Measurements from ENCODE around the gene PATZ1. TPM values are rescaled to one million over a fixed set of nuclear protein-coding genes. Genes with fewer than 3 reads are reported as not detected.

PATZ1 gene
- total RNA-seq, 3 donors from 2014 or later (not counting 1 experiment from before 2014, with no cell fraction given): 31.5 to 39.2 (median 37.3) TPM

DNA sequence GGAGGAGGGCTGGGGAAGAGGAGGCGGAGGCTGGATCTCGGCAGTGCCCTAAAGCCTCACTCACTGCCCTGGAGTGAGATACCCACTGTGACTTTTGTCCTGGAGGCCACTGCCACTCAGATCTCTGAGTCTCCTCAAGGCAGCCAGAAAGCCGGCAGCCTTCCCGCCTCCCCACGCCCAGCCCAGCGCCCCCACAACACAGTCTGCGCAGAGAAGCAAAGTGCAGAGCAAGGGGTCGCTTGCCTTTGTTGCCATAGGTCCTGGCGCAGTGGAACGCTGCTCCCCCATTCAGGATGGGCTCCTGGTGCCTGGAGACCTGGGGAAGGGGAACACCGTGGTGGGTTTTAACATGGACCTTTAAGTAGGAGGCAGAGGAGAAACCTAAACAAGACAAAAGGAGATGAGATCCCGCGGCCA, 17.6 kb downstream of the PATZ1 start:
- no peak for DNase-seq
- no peak for ATAC-seq
- H3K27me3 Mint-ChIP-seq (ENCODE audit: low read depth in 2 of 2): no peaks in the 10 kb centered on the region
- Histone ChIP-seq H3K4me1 (ENCODE audit: control insufficient read depth, insufficient read depth, low read length) (no peaks in the 10 kb centered on the region), H3K27me3 (ENCODE audit: control insufficient read depth, insufficient read depth, low read length) (no peaks in the 10 kb centered on the region), H3K9me3 (ENCODE audit: control insufficient read depth, insufficient read depth, low read length) (no peaks in the 10 kb centered on the region), H3K27ac (ENCODE audit: low read length) (no peak overlapping the region), H3K4me3 (ENCODE audit: low read length) (no peak overlapping the region), H3K36me3 (ENCODE audit: control insufficient read depth, insufficient read depth, low read length) (peaks cover 89% of the 10 kb centered on the region)
- TF ChIP-seq, protein P1, sequence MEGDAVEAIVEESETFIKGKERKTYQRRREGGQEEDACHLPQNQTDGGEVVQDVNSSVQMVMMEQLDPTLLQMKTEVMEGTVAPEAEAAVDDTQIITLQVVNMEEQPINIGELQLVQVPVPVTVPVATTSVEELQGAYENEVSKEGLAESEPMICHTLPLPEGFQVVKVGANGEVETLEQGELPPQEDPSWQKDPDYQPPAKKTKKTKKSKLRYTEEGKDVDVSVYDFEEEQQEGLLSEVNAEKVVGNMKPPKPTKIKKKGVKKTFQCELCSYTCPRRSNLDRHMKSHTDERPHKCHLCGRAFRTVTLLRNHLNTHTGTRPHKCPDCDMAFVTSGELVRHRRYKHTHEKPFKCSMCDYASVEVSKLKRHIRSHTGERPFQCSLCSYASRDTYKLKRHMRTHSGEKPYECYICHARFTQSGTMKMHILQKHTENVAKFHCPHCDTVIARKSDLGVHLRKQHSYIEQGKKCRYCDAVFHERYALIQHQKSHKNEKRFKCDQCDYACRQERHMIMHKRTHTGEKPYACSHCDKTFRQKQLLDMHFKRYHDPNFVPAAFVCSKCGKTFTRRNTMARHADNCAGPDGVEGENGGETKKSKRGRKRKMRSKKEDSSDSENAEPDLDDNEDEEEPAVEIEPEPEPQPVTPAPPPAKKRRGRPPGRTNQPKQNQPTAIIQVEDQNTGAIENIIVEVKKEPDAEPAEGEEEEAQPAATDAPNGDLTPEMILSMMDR (IDR thresholded peaks at IDR 0.05): no peak
- peaks cover 10% of the 10 kb centered on the region for H3K36me3 Mint-ChIP-seq
- intact Hi-C loops (cut with micrococcal nuclease): no loop called here
- WGBS (ENCODE audit: insufficient coverage): 96% methylated on average over 12 of the region's 13 CpGs
- no peaks in the 10 kb centered on the region for H3K9me3 Mint-ChIP-seq
- H3K4me3 Mint-ChIP-seq: no peak overlapping the region
- peaks cover 10% of the 10 kb centered on the region in 2 donors for H3K4me1 Mint-ChIP-seq
- H3K27ac Mint-ChIP-seq: no peak overlapping the region

DNA sequence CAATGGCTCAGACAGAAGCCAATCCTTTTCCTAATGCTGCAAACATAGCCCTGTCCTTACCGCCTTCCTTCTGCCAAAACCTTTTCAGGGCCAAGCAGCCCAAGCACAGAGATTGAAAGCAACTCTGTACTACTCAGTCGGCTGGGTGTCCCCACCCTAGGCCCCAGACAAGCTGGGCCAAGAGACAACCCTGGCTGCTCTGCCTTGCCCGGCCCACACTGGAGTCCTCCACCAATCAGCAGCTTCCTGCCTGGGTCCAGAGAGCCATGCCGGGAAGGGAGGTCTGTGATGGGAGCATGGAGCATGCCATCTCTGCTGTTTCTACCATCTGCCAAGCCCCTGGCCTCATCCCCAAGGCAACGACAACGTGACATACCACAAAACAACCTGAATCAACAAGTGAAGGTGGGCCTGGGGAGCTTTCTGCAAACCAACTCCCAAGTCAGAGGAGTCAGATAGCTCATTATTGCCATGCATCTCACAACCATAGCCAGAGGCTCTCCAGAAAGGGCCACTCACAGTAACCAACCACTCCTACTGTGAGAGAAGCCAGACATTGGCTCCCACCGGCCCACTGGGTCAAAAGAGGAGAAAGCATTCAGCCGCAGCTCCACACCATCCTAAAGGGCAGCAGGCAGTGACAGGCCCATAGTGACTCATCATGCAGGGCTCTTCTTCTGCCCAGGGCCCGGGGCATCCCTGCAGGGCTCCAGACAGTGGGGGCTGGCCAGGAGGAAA, 18.2 kb downstream of the PATZ1 start:
- Histone ChIP-seq H3K27ac (ENCODE audit: low read length) (no peak overlapping the region), H3K27me3 (ENCODE audit: control insufficient read depth, insufficient read depth, low read length) (no peaks in the 10 kb centered on the region), H3K36me3 (ENCODE audit: control insufficient read depth, insufficient read depth, low read length) (peaks cover 83% of the 10 kb centered on the region), H3K4me3 (ENCODE audit: low read length) (no peak overlapping the region), H3K4me1 (ENCODE audit: control insufficient read depth, insufficient read depth, low read length) (no peaks in the 10 kb centered on the region), H3K9me3 (ENCODE audit: control insufficient read depth, insufficient read depth, low read length) (no peaks in the 10 kb centered on the region)
- 96% methylated on average over 9 of the region's 9 CpGs for WGBS (ENCODE audit: insufficient coverage)
- no peak for DNase-seq
- H3K27ac Mint-ChIP-seq: no peak overlapping the region
- H3K4me1 Mint-ChIP-seq: peaks cover 4% of the 10 kb centered on the region in 2 donors
- no peaks in the 10 kb centered on the region for H3K9me3 Mint-ChIP-seq
- TF ChIP-seq, protein P1 (IDR thresholded peaks at IDR 0.05): no peak
- H3K27me3 Mint-ChIP-seq (ENCODE audit: low read depth in 2 of 2): no peaks in the 10 kb centered on the region
- no peak for ATAC-seq
- intact Hi-C loops (cut with micrococcal nuclease): no loop called here
- H3K36me3 Mint-ChIP-seq: peaks cover 4% of the 10 kb centered on the region
- H3K4me3 Mint-ChIP-seq: no peak overlapping the region

DNA sequence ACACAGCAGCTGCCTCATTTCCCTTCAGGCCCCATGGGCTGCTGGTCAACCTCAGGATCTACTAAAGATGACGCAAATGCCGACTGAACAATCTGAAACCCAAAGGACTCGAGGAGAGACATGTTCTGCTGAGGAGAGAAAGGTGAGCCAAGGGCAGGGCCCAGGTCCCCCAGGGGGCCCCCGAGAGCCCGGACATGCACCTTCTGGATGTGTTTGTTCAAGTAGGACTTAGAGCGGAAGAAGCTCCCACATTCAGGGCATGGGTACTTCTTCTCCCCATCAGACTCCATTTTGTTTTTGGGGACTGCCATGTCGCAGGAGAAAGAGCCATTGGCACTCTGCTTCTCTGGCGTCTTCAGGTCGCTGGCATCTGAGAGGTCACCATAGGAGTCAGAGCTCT, 19.3 kb downstream of the PATZ1 start:
- Mint-ChIP-seq H3K27ac (no peak overlapping the region), H3K36me3 (no peaks in the 10 kb centered on the region)

More for the DNA sequence above, 19.3 kb downstream of the PATZ1 start:
- Histone ChIP-seq H3K36me3 (ENCODE audit: control insufficient read depth, insufficient read depth, low read length) (peaks cover 75% of the 10 kb centered on the region), H3K9me3 (ENCODE audit: control insufficient read depth, insufficient read depth, low read length) (no peaks in the 10 kb centered on the region), H3K4me1 (ENCODE audit: control insufficient read depth, insufficient read depth, low read length) (no peaks in the 10 kb centered on the region), H3K27me3 (ENCODE audit: control insufficient read depth, insufficient read depth, low read length) (no peaks in the 10 kb centered on the region), H3K27ac (ENCODE audit: low read length) (no peak overlapping the region), H3K4me3 (ENCODE audit: low read length) (no peak overlapping the region)
- TF ChIP-seq, protein P1 (IDR thresholded peaks at IDR 0.05): no peak
- Mint-ChIP-seq H3K4me1 (no peaks in the 10 kb centered on the region), H3K9me3 (no peaks in the 10 kb centered on the region), H3K4me3 (no peak overlapping the region), H3K27me3 (ENCODE audit: low read depth in 2 of 2) (no peaks in the 10 kb centered on the region)
- intact Hi-C loops (cut with micrococcal nuclease): no loop called here
- ATAC-seq: no peak
- no peak for DNase-seq
- WGBS (ENCODE audit: insufficient coverage): 96% methylated on average over 9 of the region's 9 CpGs
